ENCODE data around the gene MIA.

Gene MIA

GRCh38 chr19:40781140-40781539 lies 5.8 kb downstream of the MIA start (continued):
- no peak for TF ChIP-seq GLIS2 (tag by site-specific recombination; IDR thresholded peaks at IDR 0.05)
- no peak for TF ChIP-seq ZNF202 (tag by site-specific recombination; IDR thresholded peaks at IDR 0.05; ENCODE audit: borderline replicate concordance)
- no peak for TF ChIP-seq ZNF292 (tag by site-specific recombination; IDR thresholded peaks at IDR 0.05; ENCODE audit: borderline replicate concordance, low read depth)
- TF ChIP-seq ZNF394 (tag by site-specific recombination; IDR thresholded peaks at IDR 0.05; ENCODE audit: borderline replicate concordance): peak; percentile 91
- no peak for TF ChIP-seq IKZF3 (tag by site-specific recombination; IDR thresholded peaks at IDR 0.05)
- peak; percentile 59; the same call in 1 of the 2 replicates for TF ChIP-seq ZFP37 (tag by site-specific recombination; IDR thresholded peaks at IDR 0.05)
- TF ChIP-seq ZBTB10 (tag by site-specific recombination; IDR thresholded peaks at IDR 0.05): no peak
- TF ChIP-seq ZNF221 (tag by site-specific recombination; IDR thresholded peaks at IDR 0.05; ENCODE audit: borderline replicate concordance): no peak
- TF ChIP-seq ZNF133 (tag by site-specific recombination; IDR thresholded peaks at IDR 0.05): no peak
- no peak for TF ChIP-seq ZBTB7A (tag by site-specific recombination; IDR thresholded peaks at IDR 0.05; ENCODE audit: low read depth)
- TF ChIP-seq KLF17 (tag by site-specific recombination; IDR thresholded peaks at IDR 0.05): no peak
- no peak for TF ChIP-seq KLF16 (tag by site-specific recombination; IDR thresholded peaks at IDR 0.05)
- TF ChIP-seq ZNF830 (tag by site-specific recombination; IDR thresholded peaks at IDR 0.05; ENCODE audit: low read depth): no peak
- TF ChIP-seq KLF1 (tag by site-specific recombination; IDR thresholded peaks at IDR 0.05): no peak; the same call in 1 of the 2 replicates
- TF ChIP-seq HOXC10 (CRISPR knock-in tag; IDR thresholded peaks at IDR 0.05): no peak
- TF ChIP-seq ZBTB20 (tag by site-specific recombination; IDR thresholded peaks at IDR 0.05): no peak
- TF ChIP-seq PATZ1 (tag by site-specific recombination; IDR thresholded peaks at IDR 0.05): no peak
- TF ChIP-seq GFI1B (tag by site-specific recombination; IDR thresholded peaks at IDR 0.05): peak; percentile 57
- TF ChIP-seq ZNF23 (tag by site-specific recombination; IDR thresholded peaks at IDR 0.05; ENCODE audit: borderline replicate concordance): no peak
- TF ChIP-seq OVOL3 (tag by site-specific recombination; IDR thresholded peaks at IDR 0.05): no peak
- no peak for TF ChIP-seq PRDM4 (tag by site-specific recombination; IDR thresholded peaks at IDR 0.05)
- no peak for TF ChIP-seq ZNF184 (tag by site-specific recombination; IDR thresholded peaks at IDR 0.05)
- TF ChIP-seq ZNF629 (tag by site-specific recombination; IDR thresholded peaks at IDR 0.05): peak; percentile 32; the same call in 1 of the 2 replicates
- TF ChIP-seq ZNF211 (tag by site-specific recombination; IDR thresholded peaks at IDR 0.05; ENCODE audit: low read depth): no peak
- no peak for TF ChIP-seq KLF8 (tag by site-specific recombination; IDR thresholded peaks at IDR 0.05)
- no peak for TF ChIP-seq GLI4 (tag by site-specific recombination; IDR thresholded peaks at IDR 0.05)
- no peak for TF ChIP-seq ZNF837 (tag by site-specific recombination; IDR thresholded peaks at IDR 0.05)
- TF ChIP-seq ZNF623 (tag by site-specific recombination; IDR thresholded peaks at IDR 0.05): peak; percentile 73
- TF ChIP-seq, protein P1, sequence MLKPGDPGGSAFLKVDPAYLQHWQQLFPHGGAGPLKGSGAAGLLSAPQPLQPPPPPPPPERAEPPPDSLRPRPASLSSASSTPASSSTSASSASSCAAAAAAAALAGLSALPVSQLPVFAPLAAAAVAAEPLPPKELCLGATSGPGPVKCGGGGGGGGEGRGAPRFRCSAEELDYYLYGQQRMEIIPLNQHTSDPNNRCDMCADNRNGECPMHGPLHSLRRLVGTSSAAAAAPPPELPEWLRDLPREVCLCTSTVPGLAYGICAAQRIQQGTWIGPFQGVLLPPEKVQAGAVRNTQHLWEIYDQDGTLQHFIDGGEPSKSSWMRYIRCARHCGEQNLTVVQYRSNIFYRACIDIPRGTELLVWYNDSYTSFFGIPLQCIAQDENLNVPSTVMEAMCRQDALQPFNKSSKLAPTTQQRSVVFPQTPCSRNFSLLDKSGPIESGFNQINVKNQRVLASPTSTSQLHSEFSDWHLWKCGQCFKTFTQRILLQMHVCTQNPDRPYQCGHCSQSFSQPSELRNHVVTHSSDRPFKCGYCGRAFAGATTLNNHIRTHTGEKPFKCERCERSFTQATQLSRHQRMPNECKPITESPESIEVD (tag by site-specific recombination; IDR thresholded peaks at IDR 0.05): no peak
- no peak for TF ChIP-seq ZNF248 (tag by site-specific recombination; IDR thresholded peaks at IDR 0.05)
- no peak for TF ChIP-seq ZFP41 (tag by site-specific recombination; IDR thresholded peaks at IDR 0.05; ENCODE audit: borderline replicate concordance)
- no peak; the same call in 1 of the 2 replicates for TF ChIP-seq GLI2 (tag by site-specific recombination; IDR thresholded peaks at IDR 0.05; ENCODE audit: borderline replicate concordance, low read depth)
- TF ChIP-seq ZNF658 (tag by site-specific recombination; IDR thresholded peaks at IDR 0.05): no peak
